Measurements from ENCODE around the gene PPP2R3C.

The PPP2R3C gene

DNA sequence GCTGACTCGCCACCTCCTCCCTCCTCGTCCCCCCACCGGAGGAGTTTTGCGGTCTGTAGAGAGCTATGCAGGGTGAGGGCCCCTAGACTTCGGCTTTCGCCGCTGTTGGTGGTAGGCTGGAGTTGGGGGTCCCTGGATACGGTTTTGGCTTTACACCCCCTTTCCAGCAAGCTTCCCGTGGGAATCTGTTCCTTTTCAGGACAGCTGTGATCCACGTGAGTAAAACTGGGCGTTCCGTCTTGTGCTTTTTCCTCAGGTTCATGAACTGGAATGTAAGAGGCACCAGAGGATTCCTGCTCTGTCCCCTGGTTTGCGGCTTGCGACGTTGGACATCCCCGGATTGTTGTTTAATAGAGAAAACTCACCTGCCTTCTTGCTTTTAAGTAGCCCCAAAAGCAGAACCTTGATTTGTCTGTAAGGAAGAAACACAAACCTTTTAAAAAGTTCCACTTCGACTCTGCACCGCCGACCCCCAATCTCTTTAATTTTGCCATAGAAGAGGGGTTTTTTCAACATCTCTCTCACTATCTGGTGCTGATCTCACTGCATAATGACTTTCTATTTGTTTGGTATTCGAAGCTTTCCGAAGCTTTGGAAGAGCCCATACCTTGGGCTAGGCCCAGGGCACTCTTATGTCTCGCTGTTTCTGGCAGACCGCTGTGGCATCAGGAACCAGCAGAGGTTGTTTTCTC, 1.1 kb upstream of the PPP2R3C start:
- TF ChIP-seq, protein P1, sequence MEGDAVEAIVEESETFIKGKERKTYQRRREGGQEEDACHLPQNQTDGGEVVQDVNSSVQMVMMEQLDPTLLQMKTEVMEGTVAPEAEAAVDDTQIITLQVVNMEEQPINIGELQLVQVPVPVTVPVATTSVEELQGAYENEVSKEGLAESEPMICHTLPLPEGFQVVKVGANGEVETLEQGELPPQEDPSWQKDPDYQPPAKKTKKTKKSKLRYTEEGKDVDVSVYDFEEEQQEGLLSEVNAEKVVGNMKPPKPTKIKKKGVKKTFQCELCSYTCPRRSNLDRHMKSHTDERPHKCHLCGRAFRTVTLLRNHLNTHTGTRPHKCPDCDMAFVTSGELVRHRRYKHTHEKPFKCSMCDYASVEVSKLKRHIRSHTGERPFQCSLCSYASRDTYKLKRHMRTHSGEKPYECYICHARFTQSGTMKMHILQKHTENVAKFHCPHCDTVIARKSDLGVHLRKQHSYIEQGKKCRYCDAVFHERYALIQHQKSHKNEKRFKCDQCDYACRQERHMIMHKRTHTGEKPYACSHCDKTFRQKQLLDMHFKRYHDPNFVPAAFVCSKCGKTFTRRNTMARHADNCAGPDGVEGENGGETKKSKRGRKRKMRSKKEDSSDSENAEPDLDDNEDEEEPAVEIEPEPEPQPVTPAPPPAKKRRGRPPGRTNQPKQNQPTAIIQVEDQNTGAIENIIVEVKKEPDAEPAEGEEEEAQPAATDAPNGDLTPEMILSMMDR (conservative IDR thresholded peaks at IDR 0.05), result no peak
- peak overlapping the region; percentile 97 for H3K27ac ChIP-seq

DNA sequence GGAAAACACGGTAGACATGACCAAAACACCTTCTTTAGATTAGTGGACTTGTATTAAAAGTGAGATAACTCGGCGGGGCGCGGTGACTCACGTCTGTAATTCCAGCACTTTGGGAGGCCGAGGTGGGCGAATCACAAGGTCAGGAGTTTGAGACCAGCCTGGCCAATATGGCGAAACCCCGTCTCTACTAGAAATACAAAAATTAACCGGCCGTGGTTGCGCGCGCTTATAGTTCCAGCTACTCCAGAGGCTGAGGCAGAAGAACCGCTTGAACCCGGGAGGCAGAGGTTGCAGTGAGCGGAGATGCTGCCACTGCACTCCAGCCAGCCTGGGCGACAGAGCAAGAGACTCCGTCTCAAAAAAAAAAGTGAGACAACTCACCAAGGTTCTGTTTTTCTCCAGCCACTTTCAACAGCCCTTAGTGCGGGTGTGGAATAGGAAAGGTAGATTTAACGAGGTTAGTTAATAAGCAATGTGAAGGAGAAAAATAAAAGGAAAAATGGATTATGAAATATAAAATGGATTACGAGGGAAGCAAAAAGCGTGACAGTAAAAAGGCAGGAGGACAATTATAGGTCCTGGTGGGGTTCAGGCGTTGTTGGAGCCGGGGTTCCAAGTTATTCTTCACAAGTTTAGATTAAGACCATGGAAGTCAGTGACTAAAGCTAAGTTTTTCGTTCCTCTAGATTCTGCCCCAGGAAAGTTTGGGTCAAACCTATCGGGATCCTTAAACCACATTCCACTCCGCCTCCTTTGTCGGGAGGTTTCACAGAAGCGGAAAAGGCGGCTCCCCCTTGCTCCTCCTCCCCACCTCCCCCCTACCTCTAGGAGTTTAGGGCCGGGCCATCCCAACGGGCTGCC, 534 bp downstream of the PPP2R3C start:
- peak overlapping the region; percentile 97 for H3K27ac ChIP-seq
- TF ChIP-seq, protein P1 (conservative IDR thresholded peaks at IDR 0.05), result no peak

DNA sequence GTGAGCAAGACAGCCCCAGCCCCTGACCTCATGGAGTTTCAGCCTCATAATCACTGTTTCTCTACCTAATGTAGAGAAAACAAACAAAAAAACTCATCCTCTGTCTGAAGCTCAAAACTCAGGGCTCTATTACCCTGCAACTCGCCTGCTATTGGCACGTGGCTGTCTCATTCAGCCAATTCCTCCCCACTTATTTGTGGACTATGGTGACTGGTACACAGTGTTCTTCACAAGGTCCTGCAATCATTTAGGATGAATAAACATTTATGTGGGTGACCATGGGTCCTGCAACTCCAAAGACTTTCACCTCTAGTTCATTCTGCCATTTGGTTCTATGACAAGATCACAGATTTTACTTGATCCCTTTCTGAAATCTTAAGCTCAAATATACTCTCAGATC, 4.7 kb downstream of the PPP2R3C start:
- TF ChIP-seq, protein P1 (conservative IDR thresholded peaks at IDR 0.05), result no peak
- no peak overlapping the region for H3K27ac ChIP-seq

DNA sequence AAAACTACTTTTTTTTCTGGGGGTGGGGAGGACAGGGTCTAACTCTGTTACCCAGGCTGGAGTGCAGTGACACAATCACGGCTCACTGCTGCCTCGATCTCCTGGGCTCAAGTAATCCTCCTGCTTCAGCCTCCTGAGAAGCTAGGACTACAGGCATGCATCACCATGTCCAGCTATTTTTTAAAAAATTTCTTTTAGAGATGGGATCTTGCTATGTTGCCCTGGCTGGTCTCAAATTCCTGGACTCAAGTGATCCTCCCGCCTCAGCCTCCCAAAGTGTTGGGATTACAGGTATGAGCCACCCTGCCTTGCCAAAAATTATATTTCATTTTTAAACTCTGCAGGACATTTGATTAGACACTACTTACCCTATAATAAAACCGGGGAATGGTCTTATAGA, 5.5 kb downstream of the PPP2R3C start:
- TF ChIP-seq, protein P1 (conservative IDR thresholded peaks at IDR 0.05), result no peak

DNA sequence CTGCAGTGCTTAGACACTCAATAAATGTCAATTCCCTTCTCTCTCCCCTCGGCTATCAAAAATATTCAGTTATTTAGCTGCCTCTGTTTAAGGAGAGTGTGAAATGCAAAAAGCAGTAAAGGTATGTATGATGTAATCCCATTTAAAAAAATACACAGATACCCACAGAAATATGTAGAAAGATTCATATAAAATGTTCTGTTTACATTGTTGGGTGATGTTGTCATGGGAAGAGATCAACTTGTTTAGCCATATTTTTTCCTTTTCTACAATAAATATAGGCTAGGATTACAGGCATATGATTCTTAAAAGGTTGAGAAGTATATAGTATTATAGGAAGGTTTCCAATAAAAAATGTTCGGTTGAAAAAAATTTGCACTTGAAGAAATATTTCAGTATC, 7.8 kb downstream of the PPP2R3C start:
- TF ChIP-seq, protein P1 (conservative IDR thresholded peaks at IDR 0.05), result no peak
- no peak overlapping the region for H3K27ac ChIP-seq

More for the DNA sequence above, 5.5 kb downstream of the PPP2R3C start:
- H3K27ac ChIP-seq, result no peak overlapping the region

DNA sequence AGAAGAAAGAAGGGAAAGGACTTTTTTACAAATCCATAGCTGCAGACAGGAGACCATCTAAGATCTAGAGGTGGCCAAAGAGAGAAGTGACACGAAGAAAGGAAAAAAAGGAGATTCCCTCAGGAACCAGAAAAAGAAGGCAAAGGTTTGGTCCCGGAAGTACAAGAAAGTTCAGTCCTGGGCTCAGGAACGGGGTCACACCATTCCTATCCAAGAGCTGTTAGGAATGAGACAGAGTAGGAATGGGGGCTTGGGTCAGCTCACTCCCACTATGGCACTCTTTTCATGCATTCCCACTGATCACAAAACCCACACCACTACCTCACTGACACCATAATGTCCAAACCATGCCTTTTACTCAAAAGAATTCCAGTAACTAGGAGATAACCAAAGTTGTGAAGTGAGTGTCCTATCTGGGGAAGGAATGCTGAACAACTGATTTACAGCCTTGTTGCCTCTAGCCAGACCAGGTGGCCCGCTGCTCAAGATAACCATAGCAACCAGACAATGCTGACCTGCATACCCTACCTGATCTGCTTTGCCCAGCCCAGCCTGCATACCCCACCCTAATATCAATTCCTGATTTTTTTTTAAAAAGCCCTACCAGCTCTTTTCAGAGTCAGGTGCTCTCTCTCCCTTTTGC, 8.4 kb downstream of the PPP2R3C start:
- TF ChIP-seq, protein P1 (conservative IDR thresholded peaks at IDR 0.05), result no peak
- H3K27ac ChIP-seq, result no peak overlapping the region

DNA sequence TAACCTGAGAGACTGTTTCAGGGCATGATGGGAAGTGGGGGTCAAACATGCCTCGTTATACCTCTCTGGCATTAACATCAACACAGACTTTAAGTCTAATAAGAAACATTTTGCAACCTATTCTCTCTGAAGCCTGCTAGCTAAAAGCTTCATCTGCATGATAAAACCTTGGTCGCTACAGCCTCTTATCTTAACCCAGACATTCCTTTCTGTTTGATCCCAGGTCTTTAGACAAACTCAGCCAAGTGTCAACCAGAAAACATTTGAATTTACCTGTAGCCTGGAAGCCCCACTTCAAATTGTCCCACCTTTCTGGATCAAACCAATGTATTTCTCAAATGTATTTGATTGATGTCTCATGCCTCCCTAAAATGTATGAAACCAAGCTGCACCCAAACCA, 9.1 kb downstream of the PPP2R3C start:
- TF ChIP-seq, protein P1 (conservative IDR thresholded peaks at IDR 0.05), result no peak
- no peak overlapping the region for H3K27ac ChIP-seq

Measured in VCaP (cell line).